Measurements from ENCODE around the gene MZT2B. TPM values are rescaled to one million over a fixed set of nuclear protein-coding genes. Genes with fewer than 3 reads are reported as not detected.
"Not testable (repeated sequence)": the region's sequence is repeated elsewhere in the genome, so short reads cannot be mapped to it uniquely, and the experiment has no call there.

The MZT2B gene
- total and polyA plus RNA-seq, 9 of the 15 experiments (the other 6 are each of a cell fraction or from before 2014, with no cell fraction given), result 5.1 to 435 (median 102) TPM

DNA sequence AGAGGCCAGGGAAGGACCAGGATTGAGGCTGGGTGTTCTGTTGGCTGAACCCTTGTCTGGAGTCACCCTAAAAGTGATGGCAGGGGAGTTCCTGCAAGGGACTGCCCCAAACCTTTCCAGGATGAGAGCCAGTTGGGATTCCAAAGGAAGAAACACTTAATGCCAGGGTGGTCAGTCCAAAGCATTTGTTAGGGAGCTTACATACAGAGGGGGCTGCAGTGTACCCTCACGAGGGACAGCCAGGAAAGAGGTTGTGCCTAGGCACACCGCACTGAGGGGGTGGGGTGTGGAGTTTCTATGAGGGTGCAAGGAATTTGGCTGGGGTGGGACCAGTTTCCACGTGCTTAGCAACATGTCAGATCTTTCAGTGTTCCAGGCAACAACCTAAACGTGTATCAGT lies 6.9 kb downstream of the MZT2B start:
- CTCF ChIA-PET (ENCODE audit: low intra/inter-chr PET ratio); H3K4me3 ChIP-seq; H3K9ac ChIP-seq (ENCODE audit: insufficient read depth in 1 of 2, low read depth in 2 of 2, low read length in 2 of 2); POLR2A ChIA-PET; H4K20me1 ChIP-seq (replicated peaks; ENCODE audit: control insufficient read depth, insufficient read depth, low read length); H2AFZ ChIP-seq (ENCODE audit: low read depth, low read length); H3K9me1 ChIP-seq (ENCODE audit: control insufficient read depth, insufficient read depth, low read length); H3K9me3 ChIP-seq (replicated peaks; ENCODE audit: control insufficient read depth, insufficient read depth, low read depth, low read length); DNase-seq (ENCODE audit: extremely low read depth in 1 of 4, low spot score in 3 of 4); H3K27ac ChIP-seq (ENCODE audit: extremely low read depth, low read depth, low read length); H3K4me2 ChIP-seq (ENCODE audit: insufficient read depth, low read length); ATAC-seq; H3K27me3 ChIP-seq (ENCODE audit: control insufficient read depth in 2 of 2, insufficient read depth in 2 of 2, low read length in 2 of 2); BruUV-seq (replicated peaks); in situ Hi-C loops (cut with MboI); FAIRE-seq: not testable (repeated sequence)
- 80% methylated on average over 3 of the region's 4 CpGs for WGBS (ENCODE audit: insufficient coverage, low coverage, missing lambda C conversion rate)
- intact Hi-C loops (cut with micrococcal nuclease), result loop anchor here (10.0 kb wide), 1 partner anchor 1296 kb away; no protein-coding TSS in a partner anchor
- Histone ChIP-seq H3K4me1 (replicated peaks in 1 of 2; ENCODE audit: control insufficient read depth in 2 of 2, insufficient read depth in 2 of 2, low read length in 2 of 2) (peaks cover 4 to 17% of the 10 kb centered on the region in 2 experiments; a peak in 4 of 5 replicates), H3K79me2 (ENCODE audit: control insufficient read depth, insufficient read depth, low read length) (peaks cover 11% of the 10 kb centered on the region), H3K36me3 (ENCODE audit: control insufficient read depth, insufficient read depth, low read length) (peaks cover 20% of the 10 kb centered on the region; the same call in 2 of the 3 replicates)

DNA sequence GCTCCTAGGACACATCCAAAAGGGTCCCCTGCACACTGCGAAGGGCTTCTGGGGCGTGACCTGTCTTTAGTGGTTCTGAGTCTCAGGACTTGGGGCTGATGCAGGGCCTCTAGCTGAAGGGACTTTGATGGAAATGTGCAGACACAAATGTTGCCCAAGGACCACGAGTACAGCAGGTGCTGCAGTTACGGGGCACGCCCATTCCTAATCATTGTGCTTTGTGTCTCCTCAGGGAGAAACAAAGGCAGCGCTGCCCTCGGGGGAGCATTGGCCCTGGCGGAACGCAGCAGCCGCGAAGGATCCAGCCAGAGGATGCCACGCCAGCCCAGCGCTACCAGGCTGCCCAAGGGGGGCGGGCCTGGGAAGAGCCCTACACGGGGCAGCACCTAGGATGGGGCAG lies 8.2 kb downstream of the MZT2B start:
- Histone ChIP-seq H3K9ac (ENCODE audit: insufficient read depth in 1 of 2, low read depth in 2 of 2, low read length in 2 of 2) (0 out of 4 replicates have a peak overlapping the region, but pooled peaks of 1 of the 2 experiments have one; percentile 45), H3K79me2 (ENCODE audit: control insufficient read depth, insufficient read depth, low read length) (peaks cover 3% of the 10 kb centered on the region; the same call in 1 of the 3 replicates), H3K27ac (ENCODE audit: extremely low read depth, low read depth, low read length) (no peak overlapping the region), H3K4me3 (no peak overlapping the region), H3K4me2 (ENCODE audit: insufficient read depth, low read length) (no peak overlapping the region), H3K4me1 (replicated peaks in 1 of 2; ENCODE audit: control insufficient read depth in 2 of 2, insufficient read depth in 2 of 2, low read length in 2 of 2) (peaks cover 3 to 9% of the 10 kb centered on the region in 2 experiments; a peak in 4 of 5 replicates), H3K27me3 (ENCODE audit: control insufficient read depth in 2 of 2, insufficient read depth in 2 of 2, low read length in 2 of 2) (no peaks in the 10 kb centered on the region), H4K20me1 (replicated peaks; ENCODE audit: control insufficient read depth, insufficient read depth, low read length) (no peaks in the 10 kb centered on the region), H3K9me3 (replicated peaks; ENCODE audit: control insufficient read depth, insufficient read depth, low read depth, low read length) (no peaks in the 10 kb centered on the region), H3K36me3 (ENCODE audit: control insufficient read depth, insufficient read depth, low read length) (peaks cover 12% of the 10 kb centered on the region; the same call in 1 of the 3 replicates), H3K9me1 (ENCODE audit: control insufficient read depth, insufficient read depth, low read length) (no peaks in the 10 kb centered on the region), H2AFZ (ENCODE audit: low read depth, low read length) (no peak overlapping the region)
- TF ChIP-seq, protein P1, sequence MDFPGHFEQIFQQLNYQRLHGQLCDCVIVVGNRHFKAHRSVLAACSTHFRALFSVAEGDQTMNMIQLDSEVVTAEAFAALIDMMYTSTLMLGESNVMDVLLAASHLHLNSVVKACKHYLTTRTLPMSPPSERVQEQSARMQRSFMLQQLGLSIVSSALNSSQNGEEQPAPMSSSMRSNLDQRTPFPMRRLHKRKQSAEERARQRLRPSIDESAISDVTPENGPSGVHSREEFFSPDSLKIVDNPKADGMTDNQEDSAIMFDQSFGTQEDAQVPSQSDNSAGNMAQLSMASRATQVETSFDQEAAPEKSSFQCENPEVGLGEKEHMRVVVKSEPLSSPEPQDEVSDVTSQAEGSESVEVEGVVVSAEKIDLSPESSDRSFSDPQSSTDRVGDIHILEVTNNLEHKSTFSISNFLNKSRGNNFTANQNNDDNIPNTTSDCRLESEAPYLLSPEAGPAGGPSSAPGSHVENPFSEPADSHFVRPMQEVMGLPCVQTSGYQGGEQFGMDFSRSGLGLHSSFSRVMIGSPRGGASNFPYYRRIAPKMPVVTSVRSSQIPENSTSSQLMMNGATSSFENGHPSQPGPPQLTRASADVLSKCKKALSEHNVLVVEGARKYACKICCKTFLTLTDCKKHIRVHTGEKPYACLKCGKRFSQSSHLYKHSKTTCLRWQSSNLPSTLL (IDR thresholded peaks at IDR 0.05), result no peak
- TF ChIP-seq NFIX (CRISPR knock-in tag; IDR thresholded peaks at IDR 0.05; ENCODE audit: low read depth) (no peak), HCFC1 (IDR thresholded peaks at IDR 0.05; ENCODE audit: low read depth, low read length) (no peak), POLR2G (IDR thresholded peaks at IDR 0.05; ENCODE audit: low read depth, low read length) (peak; percentile 50; the same call in 1 of the 2 replicates), RBFOX2 (IDR thresholded peaks at IDR 0.05; ENCODE audit: low read depth, low read length) (0 out of 2 replicates have a peak, but pooled peaks have one; percentile 16)
- ChIA-PET POLR2A (no interaction called here), CTCF (ENCODE audit: low intra/inter-chr PET ratio) (no interaction called here)
- 81% methylated on average over 11 of the region's 15 CpGs for WGBS (ENCODE audit: insufficient coverage, low coverage, missing lambda C conversion rate)
- BruUV-seq (replicated peaks), result no TSS peak
- ATAC-seq (no peak), DNase-seq (ENCODE audit: extremely low read depth in 1 of 4, low spot score in 3 of 4) (no peak), FAIRE-seq (no peak)
- intact Hi-C loops (cut with micrococcal nuclease), result no loop called here
- in situ Hi-C loops (cut with MboI), result no loop called here

Measured in K562 (cell line).